Activated T-cell treated with anti-CD3 and anti-CD28 coated beads, Interleukin-2, amount 50 U/mL, for 48 hours (primary cell): Measurements from ENCODE around the gene THSD4.

Source experiments
- DNase-seq, 2 experiments: peaks; one replicate each; pipeline ENCODE4 v3.0.0-alpha.2; 2020

Gene THSD4

GRCh38 chr15:71443538-71443937 lies 328.3 kb downstream of the THSD4 start:
- DNase-seq, result peak; percentile 57 to 63

DNA sequence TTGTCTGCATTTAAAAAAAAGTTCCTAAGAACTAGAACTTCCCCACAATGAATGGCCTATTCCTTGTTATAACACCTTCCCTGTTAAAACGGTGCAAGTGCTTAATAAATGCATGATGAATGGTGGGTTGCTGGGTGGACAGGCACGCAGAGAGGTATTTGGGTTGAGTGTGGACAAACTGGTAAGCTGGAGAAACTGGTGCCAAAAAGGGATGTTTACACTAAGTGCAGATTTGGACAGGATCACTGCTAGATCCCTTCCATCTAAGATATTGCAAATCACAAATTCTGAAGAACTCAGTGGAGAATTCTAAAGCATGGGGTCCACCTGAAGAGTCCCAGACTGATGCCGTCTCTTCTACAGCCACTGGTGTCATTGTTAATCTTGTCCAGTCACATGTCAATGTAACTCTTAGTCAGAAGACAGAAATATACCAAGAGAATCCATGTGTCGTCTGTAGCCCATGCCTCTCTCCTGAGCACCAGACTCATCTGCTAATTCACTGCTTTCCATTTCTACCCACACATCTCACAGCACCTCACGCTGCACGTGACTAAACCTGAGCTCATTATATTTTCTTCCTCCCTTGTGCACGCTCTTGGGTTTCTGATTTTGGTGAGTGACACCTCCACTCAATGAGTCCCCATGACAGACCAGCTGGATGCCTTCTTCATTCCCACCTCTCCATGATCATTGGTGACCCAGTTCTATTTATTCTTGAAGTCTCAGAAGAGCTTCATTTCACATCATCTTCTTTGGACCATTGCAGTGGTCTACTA lies 328.9 kb downstream of the THSD4 start:
- no peak for DNase-seq

GRCh38 chr15:71444866-71445590 lies 329.8 kb downstream of the THSD4 start:
- DNase-seq, result no peak

DNA sequence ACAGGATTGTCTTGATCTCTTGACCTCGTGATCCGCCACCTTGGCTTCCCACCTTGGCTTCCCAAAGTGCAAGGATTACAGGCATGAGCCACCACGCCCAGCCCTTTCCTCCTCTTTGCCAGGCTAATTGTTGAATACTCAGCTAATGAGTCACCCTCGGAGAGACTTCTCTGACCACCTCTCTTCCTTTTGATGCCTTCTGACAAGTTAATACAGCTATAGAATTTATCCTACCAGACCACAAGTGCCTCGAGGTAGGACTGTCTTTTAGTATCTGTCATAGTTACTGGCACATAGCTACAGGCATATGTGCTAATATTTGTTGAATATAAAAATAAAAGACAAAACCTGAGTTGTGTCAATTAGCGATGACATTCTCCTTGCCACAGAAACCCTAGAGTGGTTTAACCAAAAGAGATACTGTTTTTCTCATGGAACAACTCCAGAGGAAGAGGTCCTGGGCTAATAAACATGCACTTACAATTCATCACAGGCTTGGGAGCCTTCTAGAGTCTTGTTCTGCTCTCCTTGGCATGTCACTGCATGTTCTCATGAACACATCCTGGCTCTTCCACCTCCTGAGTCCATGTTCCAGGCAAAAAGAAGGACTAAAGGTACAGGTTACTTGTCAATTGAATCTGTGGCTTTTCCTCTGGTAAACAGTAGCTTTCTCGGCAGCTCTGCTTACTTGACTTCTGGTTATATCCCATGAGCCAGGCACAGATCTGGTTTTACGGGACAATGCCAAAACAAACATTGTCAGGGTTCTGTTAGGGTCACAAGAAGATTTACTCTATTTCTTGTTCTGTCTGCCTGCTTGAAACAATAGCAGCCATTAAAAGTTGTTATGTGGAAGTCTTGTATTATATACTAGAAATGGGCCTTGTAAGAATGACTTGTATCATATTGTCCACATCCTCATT lies 332.3 kb downstream of the THSD4 start:
- DNase-seq, result no peak

DNA sequence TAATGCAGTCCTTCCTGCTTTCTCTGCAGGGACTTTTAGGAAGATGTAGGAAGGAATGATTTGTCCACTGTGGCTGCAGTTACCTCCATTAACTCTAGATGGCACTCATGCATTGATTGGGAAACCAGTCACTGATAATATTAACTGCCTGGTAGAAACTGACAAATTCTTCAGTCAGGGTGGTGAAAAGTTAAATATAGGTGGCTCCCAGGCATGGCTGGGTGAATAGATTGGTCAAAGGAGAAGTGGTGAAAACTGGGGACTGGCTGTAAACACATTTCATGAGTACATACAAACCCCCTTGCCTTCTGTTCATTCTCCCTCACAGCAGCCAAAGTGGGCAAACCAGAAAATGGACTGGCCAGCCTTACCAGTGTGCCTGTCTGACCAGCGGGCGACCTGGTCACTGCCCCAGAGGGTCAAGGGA lies 333.4 kb downstream of the THSD4 start:
- DNase-seq, result no peak

GRCh38 chr15:71449363-71449762 lies 334.1 kb downstream of the THSD4 start:
- DNase-seq, result no peak

DNA sequence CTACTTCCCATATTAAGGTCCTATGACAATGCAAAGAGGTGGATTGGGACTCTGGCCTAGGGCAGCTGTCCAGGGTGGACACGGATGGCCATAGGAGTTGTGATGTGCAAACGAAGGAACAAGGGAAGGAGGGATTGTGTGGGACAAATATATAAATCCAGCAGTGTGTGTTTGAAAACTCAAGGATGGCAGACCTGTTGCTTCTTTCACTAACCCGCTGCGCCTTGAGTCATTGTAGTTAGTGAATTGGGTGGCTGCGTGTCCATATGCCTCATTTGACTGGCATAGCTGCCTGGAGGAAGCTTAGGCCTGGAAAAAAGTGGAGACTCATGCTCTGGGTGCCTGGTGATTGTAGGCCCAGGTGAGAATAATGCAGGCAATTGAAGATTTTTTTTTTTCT lies 334.7 kb downstream of the THSD4 start:
- no peak for DNase-seq

- DNase-seq, result no peak
Measured at GRCh38 chr15:71451130-71451529, 335.9 kb downstream of the THSD4 start.

- DNase-seq, result no peak
Measured at GRCh38 chr15:71452893-71453292, 337.6 kb downstream of the THSD4 start.

- no peak for DNase-seq
Measured at GRCh38 chr15:71454462-71454996, 339.3 kb downstream of the THSD4 start.

DNA sequence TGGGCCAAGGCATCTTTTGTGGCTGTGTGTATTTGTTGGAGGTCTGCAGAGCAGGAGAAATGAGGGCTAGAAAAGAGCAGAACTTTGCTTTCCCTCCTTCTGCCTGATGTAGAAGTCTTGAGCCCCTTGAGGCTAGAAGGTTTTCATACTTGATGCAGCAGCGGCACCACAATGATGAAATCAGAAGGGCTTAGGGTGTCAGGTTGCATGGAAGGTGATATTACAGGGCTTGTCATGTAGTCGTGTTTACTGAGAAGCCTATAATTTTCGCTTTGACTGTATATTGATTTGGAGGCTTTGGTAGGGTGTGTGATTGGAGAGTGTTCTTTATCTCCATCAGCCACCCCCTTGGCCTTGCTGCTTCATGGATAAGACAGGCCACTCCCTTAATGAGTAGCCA lies 339.8 kb downstream of the THSD4 start:
- DNase-seq, result no peak

DNA sequence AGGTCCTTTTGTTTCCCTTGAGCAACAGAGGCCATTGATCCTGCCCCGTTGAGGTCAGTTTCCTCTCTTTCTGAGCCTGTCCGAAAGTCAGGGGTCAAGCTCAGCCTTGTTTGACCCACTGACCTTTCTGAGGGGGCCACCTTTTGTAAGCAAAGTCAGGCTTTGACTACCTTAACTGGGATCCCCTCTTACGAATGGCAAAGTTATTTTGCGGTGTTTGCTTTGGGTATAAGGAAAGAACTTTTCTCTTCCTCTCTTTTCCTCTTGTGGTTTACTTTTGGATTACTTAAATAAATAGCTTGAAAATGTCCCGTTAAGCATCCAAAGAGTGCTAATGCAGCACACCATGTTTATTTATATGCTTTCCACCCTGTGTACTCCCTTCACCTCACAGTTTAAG lies 340.6 kb downstream of the THSD4 start:
- DNase-seq, result no peak

GRCh38 chr15:71456362-71456761 lies 341.1 kb downstream of the THSD4 start:
- no peak for DNase-seq

GRCh38 chr15:71456811-71457210 lies 341.5 kb downstream of the THSD4 start:
- DNase-seq, result no peak

DNA sequence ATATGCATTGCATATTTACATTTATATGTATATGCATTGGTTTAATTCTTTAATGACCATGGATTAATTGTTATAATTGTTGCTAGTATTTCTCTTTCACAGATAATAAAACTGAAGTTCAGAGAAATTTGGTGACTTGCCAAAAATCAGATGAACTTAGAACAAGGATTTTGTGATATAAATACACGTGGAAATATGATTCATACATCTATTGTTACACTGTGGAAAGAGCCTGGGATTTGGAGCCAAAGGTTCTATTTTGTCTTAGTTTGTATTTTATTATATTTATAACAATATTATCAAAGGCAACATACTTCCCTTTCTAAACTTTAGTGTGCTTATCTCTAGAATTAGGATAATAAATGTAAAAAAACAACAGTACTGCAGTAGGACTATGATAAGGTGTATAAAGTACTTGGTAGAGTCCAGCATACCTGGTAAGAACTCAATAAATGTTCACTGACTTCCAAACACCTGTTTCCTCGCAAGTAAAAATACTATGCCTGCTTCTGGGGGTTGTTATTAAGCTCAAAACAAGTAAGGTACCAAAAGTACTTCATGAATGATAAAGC lies 342.9 kb downstream of the THSD4 start:
- DNase-seq, result no peak

- no peak for DNase-seq
Measured at GRCh38 chr15:71461748-71462147, 346.5 kb downstream of the THSD4 start.

DNA sequence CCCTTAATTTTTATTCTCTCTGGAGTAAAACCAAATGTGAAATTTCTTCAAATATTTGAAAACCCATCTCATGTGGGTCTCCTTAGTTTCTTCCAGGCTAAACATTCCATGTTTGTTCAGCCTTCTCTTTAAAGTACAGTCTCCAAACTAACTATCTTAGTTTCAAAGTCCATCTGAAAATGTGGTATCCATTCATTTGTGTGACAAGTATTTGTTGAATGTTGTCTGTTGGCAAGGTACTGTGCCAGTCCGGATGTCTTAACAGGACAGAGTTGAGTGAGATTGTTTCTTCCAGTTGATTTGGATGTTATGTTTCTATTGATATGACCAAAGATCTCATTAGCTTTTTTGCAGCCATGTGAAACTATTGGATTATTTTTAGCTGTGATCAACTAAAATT lies 347.4 kb downstream of the THSD4 start:
- no peak for DNase-seq

GRCh38 chr15:71463156-71463665 lies 347.9 kb downstream of the THSD4 start:
- DNase-seq, result no peak

DNA sequence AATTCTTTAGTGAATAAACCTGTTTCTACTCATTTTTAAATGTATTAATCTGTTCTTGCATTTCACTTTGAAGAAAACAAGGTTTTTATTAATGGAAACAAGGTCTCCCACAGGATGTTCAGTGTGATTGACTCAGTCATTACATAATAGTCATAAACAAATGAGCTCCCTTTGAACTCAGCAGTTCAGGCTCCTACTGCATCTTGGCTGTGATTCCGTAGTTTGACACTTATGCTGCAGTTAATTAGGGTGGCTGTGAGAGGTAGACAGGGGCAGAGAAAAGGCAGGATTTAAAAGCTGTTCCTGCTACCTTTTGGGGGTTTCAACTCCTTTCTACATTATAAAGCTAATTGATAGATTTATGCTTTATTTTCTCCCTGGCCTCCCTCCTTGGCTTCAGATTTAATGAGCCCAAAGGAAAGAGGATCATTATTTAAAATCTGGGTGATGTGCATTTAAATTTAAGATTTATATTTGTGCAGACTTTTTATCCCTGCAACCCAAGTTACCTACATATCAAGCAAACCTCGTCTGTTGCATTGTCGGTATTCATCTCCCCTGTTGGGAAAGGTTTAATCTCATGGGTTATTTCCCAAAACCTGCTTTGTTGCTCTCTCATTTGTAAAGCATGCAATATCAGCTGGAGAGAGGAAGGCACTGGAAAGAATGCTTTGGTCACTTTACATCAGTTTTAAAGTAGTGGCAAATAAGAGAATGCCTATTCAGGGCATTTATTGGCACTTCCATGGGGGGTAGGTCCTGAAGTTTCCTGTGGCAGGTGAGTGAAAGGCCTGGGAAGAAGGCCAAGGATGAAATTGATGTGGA lies 350.1 kb downstream of the THSD4 start:
- no peak for DNase-seq

- no peak for DNase-seq
Measured at GRCh38 chr15:71468715-71469114, 353.4 kb downstream of the THSD4 start.

DNA sequence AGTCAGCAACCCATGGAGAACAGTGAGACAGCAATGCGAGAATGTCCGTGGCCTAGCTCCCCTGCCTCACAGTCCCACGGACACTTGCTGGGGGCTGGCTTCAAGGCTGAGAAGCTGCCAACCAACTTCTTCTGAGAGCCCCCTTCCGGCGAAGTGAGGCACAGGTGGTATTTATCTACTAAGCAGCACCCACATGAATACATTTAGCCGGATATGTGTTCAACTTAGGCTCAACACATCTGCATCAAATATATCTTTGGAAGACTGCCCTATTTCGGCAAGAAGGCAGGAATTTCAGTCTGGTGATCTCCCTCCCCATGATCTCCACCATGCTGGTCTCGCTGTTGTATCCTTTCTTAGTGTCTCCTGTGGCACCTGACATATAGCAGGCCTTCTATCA lies 354.1 kb downstream of the THSD4 start:
- no peak for DNase-seq

GRCh38 chr15:71471347-71471746 lies 356.1 kb downstream of the THSD4 start:
- peak in 1 of 2 experiments; percentile 16 for DNase-seq
